ENCODE data around the gene SIRT4. TPM values are rescaled to one million over a fixed set of nuclear protein-coding genes. Genes with fewer than 3 reads are reported as not detected.

Gene SIRT4
- polyA plus RNA-seq, 10 donors = 2.4 to 4.9 (median 4.2) TPM

DNA sequence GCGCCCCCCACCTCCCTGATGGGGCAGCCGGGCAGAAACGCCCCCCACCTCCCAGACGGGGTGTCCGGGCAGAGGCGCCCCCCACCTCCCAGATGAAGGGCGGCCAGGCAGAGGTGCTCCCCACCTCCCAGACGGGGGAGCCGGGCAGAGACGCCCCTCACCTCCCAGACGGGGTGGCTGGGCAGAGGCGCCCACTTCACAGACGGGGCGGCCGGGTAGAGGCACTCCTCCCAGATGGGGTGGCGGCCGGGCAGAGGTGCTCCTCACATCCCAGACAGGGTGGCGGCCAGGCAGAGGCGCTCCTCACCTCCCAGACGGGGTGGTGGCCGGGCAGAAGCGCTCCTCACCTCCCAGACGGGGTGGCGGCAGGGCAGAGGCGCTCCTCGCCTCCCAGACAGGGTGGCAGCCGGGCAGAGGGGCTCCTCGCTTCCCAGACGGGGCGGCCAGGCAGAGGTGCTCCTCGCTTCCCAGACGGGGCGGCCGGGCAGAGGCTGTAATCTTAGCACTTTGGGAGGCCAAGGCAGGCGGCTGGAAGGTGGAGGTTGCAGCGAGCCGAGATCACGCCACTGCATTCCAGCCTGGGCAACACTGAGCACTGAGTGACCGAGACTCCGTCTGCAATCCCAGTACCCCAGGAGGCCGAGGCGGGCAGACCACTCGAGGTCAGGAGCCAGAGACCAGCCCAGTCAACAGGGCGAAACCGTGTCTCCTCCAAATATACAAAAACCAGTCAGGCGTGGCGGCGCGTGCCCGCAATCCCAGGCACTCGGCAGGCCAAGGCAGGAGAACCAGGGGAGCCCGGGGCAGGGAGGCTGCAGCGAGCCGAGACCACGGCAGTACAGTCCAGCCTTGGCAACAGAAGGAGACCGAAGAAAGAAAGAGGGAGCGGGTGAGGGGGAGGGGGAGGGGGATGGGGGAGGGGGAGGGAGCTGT is 23.7 kb upstream of the SIRT4 start:
- DNase-seq = no peak

DNA sequence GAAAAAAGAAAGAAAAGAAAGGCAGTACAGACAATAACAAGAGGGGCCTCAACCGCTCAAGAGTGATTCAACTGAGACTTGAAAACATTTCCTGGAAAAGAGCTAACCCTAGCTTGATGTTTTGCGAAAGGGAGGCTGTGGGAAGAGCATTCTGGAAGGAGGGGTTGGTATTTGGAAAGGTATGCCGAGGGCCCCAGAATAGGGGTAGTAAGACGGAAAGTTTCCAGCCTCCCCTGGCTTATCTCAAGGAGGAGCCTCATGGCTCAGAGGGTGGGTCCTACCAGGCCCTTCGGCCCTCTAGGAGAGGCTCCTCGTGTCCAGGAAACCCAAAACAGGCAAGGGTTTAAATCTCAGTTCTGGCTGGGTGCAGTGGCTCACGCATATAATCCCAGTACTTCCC is 18.8 kb upstream of the SIRT4 start:
- DNase-seq = no peak

DNA sequence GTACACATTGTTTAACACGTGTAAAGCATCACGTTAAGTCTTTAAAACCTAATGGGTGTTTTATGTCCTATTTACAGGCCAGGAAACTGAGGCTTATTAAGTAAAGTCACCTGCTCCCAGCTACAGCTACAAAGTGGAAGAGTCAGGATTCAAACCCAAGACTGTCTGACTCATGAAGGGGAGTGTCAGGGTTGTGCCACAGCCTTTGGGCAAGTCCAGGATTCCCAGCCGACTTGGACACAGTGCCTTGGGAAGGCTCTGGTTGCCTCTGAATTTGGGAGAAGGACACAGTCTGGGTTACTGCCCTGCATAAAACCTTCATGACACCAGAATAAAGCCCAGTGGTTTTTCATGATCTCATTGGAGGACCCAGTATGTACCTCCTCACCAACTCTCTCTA is 17.7 kb upstream of the SIRT4 start:
- DNase-seq = no peak

DNA sequence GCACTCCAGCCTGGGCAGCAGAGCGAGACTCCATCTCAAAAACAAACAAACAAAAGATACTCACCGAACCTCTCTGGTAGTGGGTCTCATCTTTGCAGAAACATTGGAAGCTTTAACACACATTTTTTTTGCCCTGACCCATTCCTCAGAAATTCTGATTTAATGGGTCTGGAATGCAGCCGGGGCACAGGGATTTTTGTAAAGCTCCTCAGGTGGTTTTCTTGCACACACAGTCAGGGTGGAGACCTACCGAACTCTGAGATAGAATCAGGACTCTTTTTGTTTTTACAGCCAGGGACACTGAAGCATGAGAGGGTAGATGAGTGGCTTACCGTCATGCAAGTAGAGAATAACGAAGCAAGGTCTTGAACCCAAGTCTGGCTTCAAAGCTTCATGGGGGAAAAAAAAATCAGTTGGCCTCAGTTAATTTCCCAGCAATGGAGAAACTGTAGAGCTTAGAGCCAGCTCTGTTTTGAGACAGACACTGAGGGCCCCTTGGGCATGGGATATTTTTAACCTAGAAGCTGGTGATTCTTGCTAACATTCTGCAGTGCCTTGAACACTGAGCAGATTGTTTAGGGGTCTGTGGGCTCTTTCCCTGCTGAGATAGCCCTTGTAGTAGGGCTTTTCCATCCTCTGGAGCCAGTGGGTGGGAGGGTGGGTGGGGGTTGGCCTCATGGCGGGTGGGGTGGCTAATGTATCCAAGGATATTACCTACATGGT is 15.2 kb upstream of the SIRT4 start:
- DNase-seq = no peak

DNA sequence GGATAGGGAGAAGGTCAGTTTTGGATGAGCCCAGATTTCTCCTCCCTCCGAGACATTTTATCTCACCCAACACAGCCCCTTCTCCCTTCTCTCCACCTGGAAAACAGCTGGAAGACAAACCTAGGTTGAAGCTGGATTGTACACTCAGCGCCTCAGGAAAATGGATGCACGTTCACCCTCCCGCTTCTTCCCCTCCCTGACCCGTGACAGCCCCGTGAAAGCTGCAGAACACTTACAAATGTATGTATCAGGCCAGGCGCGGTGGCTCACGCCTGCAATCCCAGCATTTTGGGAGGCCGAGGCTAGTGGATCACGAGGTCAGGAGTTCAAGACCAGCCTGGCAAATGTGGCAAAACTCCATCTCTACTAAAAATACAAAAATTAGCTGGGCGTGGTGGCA is 14.6 kb upstream of the SIRT4 start:
- no peak for DNase-seq

DNA sequence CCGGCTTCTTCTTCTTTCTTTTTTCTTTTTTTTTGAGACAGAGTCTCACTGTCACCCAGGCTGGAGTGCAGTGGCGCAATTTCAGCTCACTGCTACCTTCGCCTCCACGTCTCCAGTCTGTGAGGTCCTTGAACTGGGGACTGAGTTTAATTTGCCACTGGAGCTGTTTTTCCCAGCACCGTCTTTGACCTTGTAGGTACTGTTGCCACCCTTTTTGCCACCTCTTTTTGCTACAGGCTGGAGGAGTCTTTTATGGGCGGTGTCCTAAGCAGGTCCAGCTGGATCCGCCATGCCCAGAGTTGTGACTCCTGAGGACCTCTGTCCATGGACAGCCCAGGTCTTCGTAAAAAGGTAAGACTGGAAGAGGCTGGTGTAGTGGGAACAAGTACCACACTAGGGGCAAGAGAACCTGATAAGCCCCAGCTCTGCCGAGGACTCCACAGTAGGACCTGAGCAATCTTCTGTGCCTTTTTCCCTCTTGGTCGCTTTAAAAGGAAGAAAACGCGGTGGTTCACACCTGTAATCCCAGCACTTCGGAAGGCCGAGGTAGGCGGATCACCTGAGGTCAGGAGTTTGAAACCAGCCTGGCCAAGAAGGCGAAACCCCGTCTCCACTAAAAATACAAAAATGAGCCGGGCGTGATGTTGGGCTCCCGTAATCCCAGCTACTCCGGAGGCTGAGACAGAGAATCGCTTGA is 11.4 kb upstream of the SIRT4 start:
- DNase-seq = peak in 1 of 3 donors; percentile 39

DNA sequence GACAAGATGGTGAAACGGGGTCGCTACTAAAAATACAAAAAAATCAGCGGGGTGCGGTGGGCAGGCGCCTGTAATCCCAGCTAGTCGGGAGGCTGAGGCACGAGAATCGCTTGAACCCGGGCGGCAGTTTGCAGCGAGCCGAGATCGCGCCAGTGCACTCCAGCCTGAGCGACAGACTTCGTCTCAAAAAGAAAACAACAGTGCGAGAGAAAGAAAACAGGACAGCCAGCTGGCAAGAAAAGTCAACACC is 9.8 kb upstream of the SIRT4 start:
- DNase-seq = no peak

DNA sequence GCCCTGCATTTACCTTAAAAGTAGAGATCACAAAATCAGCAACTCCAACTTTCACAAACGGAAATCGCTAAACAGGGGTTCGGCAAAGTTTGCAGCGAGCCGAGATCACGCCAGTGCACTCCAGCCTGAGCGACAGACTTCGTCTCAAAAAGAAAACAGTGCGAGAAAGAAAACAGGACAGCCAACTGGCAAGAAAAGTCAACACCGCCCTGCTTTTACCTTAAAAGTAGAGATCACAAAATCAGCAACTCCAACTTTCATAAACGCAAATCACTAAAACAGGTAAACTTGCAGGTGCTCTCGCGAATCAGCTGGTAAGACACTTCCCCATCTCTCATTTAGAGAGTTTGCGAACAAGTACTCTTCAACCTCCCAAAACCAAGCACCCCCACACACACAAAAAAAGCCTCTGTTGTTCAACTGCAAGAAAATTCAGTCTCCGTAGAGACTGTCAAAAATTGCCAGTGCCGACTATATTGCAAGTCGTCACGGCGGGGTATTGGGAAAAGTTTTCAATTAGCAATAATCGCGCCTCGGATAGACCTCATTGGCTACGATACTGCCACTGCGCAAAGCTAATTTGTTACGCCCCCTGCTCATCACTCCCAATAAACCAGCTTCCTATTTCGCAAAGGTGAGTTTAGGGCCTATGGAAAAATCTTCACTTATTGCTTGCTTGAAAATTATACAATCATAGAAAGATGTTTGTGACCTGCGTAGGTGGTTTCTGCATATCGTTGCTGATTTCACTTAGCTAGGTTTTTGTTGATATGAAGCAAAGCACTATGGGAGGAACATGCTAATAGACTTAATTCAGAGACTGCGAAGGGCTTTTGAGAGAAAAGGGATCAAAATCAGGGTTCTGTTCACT is 9.2 kb upstream of the SIRT4 start, which contains the start of gene RNU4-1:
Gene RNU4-1, minus strand, starts transcription at position 577 of the 871 bp plus-strand sequence.
- peak; percentile 89 to 95 (median 94) for DNase-seq

DNA sequence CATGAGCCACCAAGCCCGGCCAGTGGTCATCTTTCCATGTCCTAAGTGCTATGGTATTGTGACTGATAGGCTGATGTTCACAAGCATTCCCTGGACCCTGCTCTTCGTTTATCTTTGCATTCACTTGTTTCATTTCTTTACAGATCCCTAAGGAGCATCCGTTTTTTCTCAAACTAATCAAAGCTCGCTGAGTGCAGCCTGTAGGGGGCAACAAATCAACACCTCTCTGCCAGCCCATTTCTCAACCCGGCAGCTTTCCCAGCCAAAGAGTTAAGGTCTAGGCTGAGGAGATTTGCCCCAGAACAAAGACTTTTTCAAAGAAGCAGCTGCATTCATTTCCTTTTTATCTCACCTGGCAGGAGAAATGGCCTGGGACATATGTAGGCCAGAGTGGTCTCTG is 12.1 kb downstream of the SIRT4 start:
- no peak for DNase-seq

DNA sequence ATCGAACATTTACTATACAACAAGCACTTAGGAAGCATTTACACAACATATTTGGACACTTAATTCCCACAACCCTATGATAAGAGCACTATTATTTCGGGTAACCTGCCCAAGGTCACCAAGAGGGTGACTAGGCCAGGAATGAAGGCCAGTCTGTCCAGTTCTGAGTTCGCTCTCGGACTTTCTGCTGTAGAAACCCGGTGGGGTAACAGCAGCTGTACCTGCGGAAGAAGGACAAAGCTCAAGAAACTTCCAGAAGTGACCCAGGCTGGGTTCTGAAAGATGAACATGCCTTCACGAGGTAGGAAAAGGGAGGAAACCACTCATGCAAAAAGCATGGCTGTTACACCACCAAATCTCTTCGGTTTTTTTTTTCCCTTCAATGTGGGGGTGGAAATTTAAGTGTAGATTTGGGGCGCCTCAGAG is 14.7 kb downstream of the SIRT4 start:
- no peak for DNase-seq

DNA sequence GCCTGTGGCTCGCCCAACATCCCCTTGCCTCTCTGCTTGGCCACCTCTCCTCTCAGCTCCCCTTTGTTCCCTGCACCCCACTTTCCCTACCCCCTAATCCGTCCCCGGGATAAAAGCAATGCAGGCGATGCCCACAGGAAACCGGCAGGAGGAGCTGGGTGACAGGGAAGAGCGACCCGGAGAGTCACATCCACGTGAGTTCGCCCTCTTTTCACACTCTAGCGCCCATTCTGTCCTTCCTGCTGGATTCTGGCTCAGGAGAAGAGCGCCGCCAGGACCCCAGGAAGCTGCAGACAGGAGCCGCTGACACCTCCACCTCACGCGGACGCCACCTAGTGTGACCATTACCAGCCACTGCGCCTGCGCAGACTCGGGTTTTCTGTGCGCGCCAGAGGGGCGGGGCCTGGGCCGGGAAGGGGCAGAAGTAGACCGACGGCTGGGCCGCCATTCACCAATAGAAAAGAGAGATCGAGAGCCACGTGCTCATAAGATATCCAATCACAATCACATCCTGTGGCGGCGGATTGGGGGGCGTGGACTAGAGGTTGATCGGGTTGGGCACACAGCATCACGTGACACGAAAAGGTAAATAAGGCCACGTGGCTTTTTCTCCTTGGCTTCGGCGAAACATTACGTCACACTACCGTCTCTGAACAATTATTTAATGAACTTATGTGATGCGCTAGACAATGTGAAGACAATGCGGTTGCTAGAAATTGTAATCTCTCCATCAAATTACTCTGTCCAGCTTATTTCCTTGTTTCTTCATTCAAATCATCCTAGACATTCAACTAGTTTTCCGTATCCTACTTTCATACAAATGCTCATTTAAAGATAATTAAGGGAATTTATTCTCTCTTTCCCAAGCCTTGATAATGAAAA is 15.3 kb downstream of the SIRT4 start:
- DNase-seq = peak; percentile 98 to 99 (median 99)

DNA sequence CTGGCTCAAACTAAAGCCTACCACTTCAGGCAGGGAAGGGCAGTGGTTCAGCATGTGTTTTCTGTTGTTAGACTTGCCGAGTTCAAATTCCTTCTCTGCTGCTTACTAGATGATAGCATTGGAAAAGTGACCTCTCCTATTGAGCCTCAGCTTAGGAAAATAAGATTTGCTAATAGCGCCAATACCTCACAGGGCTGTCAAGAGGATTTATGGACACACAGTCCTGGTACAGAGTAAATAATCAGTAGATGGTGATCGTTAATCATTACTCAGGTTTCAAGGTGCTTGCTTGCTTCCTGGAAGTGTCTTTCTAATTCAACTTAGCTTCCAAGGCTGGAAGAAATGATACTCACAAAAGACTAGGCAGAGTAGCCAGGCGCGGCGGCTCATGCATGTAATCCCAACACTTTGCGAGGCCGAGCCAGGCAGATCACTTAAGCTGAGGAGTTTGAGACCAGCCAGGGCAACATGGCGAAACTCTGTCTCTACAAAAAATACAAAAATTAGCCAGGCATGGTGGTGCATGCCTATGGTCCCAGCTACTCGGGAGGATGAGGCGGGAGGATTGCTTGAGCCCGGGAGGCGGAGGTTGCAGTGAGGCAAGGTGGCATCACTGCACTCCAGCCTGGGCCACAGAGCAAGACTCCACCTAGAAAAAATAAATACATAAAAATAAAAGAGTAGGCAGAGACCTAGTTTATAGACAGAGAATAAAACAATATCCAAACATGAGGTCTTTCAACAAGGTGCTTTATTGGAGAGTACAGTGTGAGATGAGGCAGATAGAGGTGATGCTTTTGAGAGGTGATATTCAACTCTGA is 19.5 kb downstream of the SIRT4 start:
- DNase-seq = no peak

DNA sequence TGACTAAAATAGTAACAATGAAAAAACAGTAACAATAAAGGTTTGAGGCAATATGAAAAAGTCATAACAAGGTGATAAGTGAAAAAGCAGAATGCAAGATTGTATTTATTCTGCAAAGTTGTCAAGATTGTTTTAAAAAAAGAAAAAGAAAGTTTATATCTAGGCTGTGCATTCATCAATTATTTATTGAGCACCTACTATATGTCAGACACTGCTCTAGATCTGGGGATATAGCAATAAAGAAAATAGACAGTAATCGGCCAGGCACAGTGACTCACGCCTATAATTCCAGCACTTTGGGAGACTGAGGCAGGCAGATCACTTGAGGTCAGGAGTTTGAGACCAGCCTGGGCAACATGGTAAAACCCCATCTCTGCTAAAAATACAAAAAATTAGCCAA is 21.7 kb downstream of the SIRT4 start:
- no peak for DNase-seq

DNA sequence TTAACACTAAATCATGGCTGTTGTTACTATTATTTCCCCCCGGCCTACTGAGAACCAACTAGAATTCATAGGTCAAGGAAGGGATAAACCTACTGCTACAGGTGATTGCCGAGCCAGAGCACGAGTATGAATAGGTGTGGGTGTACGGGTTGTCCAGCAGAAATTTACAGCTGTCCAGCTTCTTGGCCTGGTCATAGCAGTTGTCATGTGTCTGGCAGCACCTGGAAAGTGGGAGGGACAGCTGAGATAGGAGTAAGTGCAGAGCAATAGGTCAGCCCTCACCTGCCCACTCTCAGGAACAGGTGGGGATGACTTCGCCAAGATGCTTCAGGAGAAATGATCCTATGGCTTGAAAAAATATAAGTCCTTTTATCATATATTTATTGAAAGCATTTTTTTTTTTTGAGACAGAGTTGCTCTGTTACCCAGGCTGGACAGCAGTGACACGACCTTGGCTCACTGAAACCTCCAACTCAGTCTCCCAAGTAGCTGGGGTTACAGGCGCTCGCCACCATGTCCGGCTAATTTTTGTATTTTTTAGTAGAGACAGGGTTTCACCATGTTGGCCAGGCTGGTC is 22.8 kb downstream of the SIRT4 start:
- no peak for DNase-seq

DNA sequence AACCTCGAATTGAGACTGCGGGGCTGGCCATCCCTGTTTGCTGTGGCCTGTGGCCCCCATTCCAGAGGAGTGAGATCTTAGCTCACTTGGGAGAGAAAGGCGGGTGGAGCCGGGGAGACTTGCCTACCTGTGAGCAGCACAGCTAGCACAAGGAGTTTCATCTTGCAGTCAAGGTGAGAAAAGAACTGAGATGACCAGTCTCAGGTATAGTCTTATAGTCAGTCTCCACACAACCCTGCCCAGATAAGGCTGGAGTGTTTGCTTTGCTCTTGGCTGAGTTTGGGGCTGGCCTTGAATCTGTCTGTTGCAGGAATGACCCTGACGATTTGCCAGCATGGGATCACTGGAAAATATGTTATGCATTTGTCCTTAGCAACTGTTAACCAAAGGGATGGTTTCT is 25.5 kb downstream of the SIRT4 start, which contains the start of gene PLA2G1B:
Gene PLA2G1B, minus strand, starts transcription at position 187 of the 400 bp plus-strand sequence. Its CDS starts 26 bp downstream, at position 161.
- peak in 1 of 3 donors; percentile 9 for DNase-seq

DNA sequence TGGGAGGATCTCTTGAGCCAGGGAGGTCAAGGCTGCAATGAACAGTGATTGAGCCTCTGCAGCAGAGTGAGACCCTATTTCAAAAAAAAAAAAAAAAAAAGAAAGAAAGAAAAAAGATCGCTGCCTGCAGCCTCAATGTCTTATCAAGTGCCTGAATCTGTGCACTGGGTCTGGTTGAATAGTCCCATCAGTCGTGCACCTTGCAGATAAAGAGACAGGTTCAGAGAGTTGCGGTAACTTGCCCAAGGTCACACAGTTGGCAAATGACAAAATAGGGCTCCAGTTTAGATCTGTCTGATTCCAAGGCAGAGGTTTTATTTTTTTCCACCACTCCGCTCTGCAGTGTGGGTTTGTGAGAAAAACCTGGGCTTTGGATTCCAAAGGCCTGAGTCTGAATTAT is 26.1 kb downstream of the SIRT4 start:
- no peak for DNase-seq

DNA sequence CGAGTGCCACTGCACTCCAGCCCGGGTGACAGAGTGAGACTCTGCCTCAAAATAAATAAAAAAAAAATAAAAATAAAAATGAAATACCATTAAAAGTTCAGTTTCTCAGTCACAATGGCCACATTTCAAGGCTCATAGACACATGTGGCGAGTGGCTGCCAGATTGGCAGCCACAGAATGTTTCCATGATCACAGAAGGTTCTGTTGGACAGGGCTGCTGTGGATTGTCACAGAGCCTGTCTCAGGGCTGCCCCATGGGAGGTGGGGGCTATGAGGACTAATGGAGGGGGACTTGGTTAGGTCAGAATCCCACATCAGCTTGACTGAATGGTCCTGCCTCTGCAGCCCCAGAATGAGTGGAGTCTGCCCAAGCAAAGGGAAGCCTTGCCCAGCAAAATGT is 29.3 kb downstream of the SIRT4 start:
- DNase-seq = no peak

DNA sequence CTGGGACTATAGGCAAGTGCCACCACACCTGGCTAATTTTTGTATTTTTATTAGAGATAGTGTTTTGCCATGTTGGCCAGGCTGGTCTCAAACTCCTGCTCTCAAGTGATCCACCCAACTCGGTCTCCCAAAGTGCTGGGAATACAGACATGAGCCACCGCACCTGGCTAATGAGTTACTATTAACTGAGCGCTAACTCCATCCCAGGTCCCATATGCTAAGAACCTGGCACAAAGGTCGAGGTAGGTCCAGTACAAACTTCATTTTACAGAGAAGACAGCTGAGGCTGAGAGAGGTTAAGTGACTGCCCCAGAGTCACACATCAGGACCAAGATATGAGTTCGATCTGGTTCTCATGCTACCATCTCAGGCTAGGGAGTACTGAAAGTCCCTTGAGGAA is 29.9 kb downstream of the SIRT4 start:
- no peak for DNase-seq

DNA sequence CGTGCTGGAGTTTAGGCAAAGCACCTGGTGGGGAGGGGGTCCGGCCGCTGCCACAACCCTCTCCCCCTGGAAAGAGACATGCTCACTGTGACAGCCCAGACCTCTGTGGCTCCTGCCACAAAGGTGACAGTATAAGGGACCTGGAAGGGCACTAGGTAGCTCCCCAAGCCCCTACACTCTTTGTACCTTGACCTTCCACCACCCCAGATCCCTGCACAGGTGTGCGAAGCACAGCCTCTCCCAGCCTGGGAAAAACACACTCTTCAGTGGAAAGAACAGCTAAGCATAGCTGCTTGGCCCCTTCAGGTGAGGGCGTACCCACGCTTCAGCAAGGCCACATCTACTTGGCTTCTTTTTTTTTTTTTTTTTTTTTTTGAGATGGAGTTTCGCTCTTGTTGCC is 30.4 kb downstream of the SIRT4 start:
- DNase-seq = no peak
